Ovary (tissue), 10 donors: Measurements from ENCODE around the gene OPN1MW3. TPM values are rescaled to one million over a fixed set of nuclear protein-coding genes. Genes with fewer than 3 reads are reported as not detected.
"Not testable (repeated sequence)": the region's sequence is repeated elsewhere in the genome, so short reads cannot be mapped to it uniquely, and the experiment has no call there.

ENCODE experiments used
- DNase-seq, 5 donors: peaks; one replicate each; pipeline ENCODE4 v3.0.0-alpha.2; 2019 to 2020
- H3K27ac ChIP-seq, 2 donors: fragments of 200-600 bp; one replicate each; pipeline versions ENCODE4 v1.5.1 to v1.8.0; 2019 to 2022
- H3K27me3 ChIP-seq: fragments of 200-600 bp; one replicate; pipeline ENCODE4 v1.8.0; 2022
- H3K36me3 ChIP-seq: fragments of 200-600 bp; sonication (generic); one replicate; pipeline ENCODE4 v1.5.1; 2019
- H3K4me1 ChIP-seq: one replicate; pipeline ENCODE4 v1.8.1; 2013; ENCODE audit warnings: mild to moderate bottlenecking, moderate library complexity; ENCODE audit not compliant: insufficient read depth
- H3K4me3 ChIP-seq: fragments of 200-600 bp; sonication (generic); one replicate; pipeline ENCODE4 v1.5.1; 2017
- H3K9me3 ChIP-seq, 2 donors: fragments of 200-600 bp in 1 of 2; sonication (generic) in 1 of 2; one replicate each; pipeline versions ENCODE4 v1.5.1 to v1.8.1; 2013 to 2019; ENCODE audit warnings: mild to moderate bottlenecking in 1 of 2, moderate library complexity in 1 of 2
- WGBS, 3 donors: extraction: QIAGEN DNeasy Blood & Tissue Kit in 1 of 3; methylation state at CpG; one replicate each; pipeline versions ENCODE4 v1.1.5 to v1.1.7; 2013 to 2017; 5-methylcytosine and 5-hydroxymethylcytosine counted together
- intact Hi-C, 4 donors: fragments of 100-400 bp; cut with DNase I; formaldehyde crosslinking; loops; one replicate each; pipeline versions ENCODE4 v1.11.0 to v1.15.1; 2022 to 2023
- long read RNA-seq, 3 donors: library from polyadenylated mRNA in 2 of 3; unstranded in 2 of 3; transcript quantifications; one replicate each; pipeline ENCODE4 v2.0.0 and lab custom pipeline, GENCODE V29; 2021 to 2026
- polyA plus RNA-seq, 2 donors: library from polyadenylated mRNA; stranded (reverse); fragments of 200-250 nt in 1 of 2; fragments of 350-450 nt in 1 of 2; fragmentation: Illumina TruSeq in 1 of 2; extraction: RNeasy Lipid Tissue Mini Kit (QIAGEN cat#74804) in 1 of 2; gene quantifications; one replicate each; pipeline ENCODE4 v1.2.3, GENCODE V29; 2013 to 2014
- total RNA-seq, 7 donors: library from RNA; depleted of rRNA in 2 of 7; stranded (reverse); fragments of >200 nt in 2 of 7; fragmentation: NEBNext Ultra II Directional in 3 of 7; extraction: Animal tissue kit (Norgen Biotek cat#: 25700) in 3 of 7; gene quantifications; one replicate each; pipeline versions ENCODE4 v1.1.0 to v1.2.4, GENCODE V29; 2016 to 2023
- donor health status: DM: no; HTN: no; CAD: no; lungs with moderate emphysema.
- donor health status: DM: no; HTN: no; CAD: no.
- donor health status: Bipolar disorder and iron deficiency.
- donor health status: DM: yes; HTN: yes; CAD: no.
- donor health status: DM: no; HTN: no; CAD: no.
- donor health status: DM: yes; HTN: yes; CAD: no.

OPN1MW3 gene
- total RNA-seq: not detected
- not detected for polyA plus RNA-seq
- long read RNA-seq, donor 1: 0 reads
- long read RNA-seq, donor 2: 0 reads
- long read RNA-seq, donor 3: 0 reads

DNA sequence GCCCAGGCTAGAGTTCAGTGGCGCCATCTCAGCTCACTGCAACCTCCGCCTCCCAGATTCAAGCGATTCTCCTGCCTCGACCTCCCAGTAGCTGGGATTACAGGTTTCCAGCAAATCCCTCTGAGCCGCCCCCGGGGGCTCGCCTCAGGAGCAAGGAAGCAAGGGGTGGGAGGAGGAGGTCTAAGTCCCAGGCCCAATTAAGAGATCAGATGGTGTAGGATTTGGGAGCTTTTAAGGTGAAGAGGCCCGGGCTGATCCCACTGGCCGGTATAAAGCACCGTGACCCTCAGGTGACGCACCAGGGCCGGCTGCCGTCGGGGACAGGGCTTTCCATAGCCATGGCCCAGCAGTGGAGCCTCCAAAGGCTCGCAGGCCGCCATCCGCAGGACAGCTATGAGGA is at the start of gene OPN1MW3:
OPN1MW3 (plus strand) TSS at position 301 of the 400 bp plus-strand sequence; CDS start at position 339, 38 bp downstream.
- H3K27ac ChIP-seq, intact Hi-C loops, DNase-seq, H3K27me3 ChIP-seq, H3K4me3 ChIP-seq, H3K4me1 ChIP-seq, H3K36me3 ChIP-seq, H3K9me3 ChIP-seq: not testable (repeated sequence)
- no CpG with 5 or more reads among the region's 17 CpGs for WGBS, 3 donors

DNA sequence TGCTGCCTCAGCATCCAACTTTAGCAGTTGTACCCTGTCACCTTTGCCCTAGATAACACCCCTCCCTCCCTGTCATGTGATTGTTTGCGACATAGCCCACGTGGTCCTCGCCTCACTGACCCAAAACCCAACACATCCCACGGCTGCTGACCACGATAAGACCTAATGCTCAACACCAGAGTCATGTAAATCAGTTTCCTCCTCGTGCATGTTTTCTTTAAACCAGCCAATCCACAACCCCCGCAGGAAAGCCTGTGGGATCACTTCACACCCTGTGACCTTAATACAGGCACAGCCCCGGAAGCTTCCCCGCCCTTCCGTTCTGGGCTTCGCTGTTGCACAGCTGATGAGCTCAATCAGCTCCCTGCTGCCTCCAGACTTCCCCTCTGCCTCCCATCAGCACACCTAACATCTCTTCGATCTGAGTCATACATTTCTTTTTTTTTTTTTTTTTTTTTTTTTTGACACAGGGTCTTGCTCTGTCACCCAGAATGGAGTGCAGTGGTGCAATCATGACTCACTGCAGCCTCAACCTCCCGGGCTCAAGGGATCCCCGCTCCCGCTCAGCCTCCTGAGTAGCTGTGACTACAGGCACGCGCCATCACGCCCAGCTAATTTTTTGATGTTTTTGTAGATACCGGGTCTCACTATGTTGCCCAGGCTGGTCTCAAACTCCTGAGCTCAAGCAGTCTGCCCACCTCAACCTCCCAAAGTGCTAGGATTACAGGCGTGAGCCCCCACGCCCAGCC is 47.5 kb upstream of the OPN1MW3 start:
- H3K27ac ChIP-seq, H3K4me3 ChIP-seq, H3K27me3 ChIP-seq, H3K36me3 ChIP-seq, intact Hi-C loops, H3K4me1 ChIP-seq, DNase-seq, H3K9me3 ChIP-seq: not testable (repeated sequence)
- WGBS, 3 donors: no CpG with 5 or more reads among the region's 21 CpGs

DNA sequence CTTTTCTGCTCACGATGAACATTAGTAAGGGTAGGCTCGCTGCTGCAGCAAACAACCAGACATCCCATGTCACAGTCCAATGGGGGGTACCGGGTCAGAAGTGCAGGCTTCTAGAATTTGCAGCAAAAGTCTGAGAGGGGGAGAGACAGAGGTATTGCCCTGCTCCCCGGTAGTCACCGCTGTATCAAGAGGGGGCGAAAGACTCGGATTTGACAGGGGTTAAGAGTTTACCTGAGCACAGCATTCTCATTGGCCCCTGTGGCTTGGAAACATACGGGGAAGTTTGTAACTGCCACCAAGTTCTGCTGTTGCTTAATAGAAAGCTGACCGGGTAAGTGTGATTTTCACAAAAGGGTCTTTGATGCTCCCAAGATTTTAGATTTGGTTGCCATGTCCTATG is 46.3 kb upstream of the OPN1MW3 start:
- H3K27me3 ChIP-seq, H3K36me3 ChIP-seq, H3K27ac ChIP-seq, H3K4me1 ChIP-seq, H3K9me3 ChIP-seq, intact Hi-C loops, H3K4me3 ChIP-seq: not testable (repeated sequence)
- 82 to 89% (median 85%) methylated on average over 5 to 7 of the region's 9 CpGs for WGBS, 3 donors
- DNase-seq: peak in 2 of 5 donors; percentile 0 to 4

DNA sequence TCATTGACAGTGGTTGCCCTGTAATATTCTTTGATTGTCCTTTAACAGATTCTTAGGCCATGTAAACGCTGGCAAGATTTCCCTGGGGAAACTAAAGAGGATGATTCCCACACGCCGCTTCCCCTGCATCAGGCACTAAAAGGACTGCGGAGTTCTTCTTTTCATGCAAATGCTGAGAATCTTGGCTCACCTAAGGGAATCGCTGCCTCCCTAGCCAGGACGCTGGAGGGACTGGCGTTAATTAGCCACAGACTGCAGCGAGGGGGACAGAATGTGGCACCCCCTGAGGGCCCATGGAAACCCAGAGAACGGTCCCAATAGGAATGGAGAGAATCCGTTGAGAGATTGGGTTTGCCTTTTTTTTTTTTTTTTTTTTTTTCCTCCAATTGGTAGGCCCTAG is 45.9 kb upstream of the OPN1MW3 start:
- H3K27me3 ChIP-seq, H3K9me3 ChIP-seq, intact Hi-C loops, H3K4me1 ChIP-seq, H3K4me3 ChIP-seq, DNase-seq, H3K27ac ChIP-seq, H3K36me3 ChIP-seq: not testable (repeated sequence)
- no CpG with 5 or more reads among the region's 10 CpGs for WGBS, 3 donors

DNA sequence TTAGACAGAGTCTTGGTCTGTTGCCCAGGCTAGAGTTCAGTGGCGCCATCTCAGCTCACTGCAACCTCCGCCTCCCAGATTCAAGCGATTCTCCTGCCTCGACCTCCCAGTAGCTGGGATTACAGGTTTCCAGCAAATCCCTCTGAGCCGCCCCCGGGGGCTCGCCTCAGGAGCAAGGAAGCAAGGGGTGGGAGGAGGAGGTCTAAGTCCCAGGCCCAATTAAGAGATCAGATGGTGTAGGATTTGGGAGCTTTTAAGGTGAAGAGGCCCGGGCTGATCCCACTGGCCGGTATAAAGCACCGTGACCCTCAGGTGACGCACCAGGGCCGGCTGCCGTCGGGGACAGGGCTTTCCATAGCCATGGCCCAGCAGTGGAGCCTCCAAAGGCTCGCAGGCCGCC is 37.9 kb upstream of the OPN1MW3 start, which contains the start of gene OPN1MW2:
OPN1MW2 (plus strand) TSS at position 301 of the 400 bp plus-strand sequence; CDS start at position 361, 60 bp downstream.
- DNase-seq, intact Hi-C loops, H3K4me1 ChIP-seq, H3K27ac ChIP-seq, H3K27me3 ChIP-seq, H3K36me3 ChIP-seq, H3K4me3 ChIP-seq, H3K9me3 ChIP-seq: not testable (repeated sequence)
- WGBS, 3 donors: no CpG with 5 or more reads among the region's 16 CpGs

DNA sequence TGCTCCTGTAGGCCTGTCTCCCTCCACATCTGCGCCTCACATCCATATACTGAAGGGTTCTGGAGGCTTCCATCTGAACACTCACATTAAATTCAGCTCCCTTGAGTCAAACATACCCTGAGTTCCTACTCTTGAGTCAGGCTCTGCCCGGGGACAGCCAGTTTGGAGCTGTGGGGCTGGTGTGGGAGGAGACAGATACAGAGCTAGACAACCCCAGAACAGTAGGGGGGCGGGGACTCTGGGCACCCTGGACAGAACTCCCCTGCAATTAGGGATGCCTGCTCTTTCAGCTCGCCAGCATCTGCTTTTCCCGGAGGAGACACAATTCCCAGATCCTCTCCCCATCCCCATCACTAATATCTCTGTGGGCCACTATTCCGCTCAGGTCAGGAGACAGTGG is 32.1 kb upstream of the OPN1MW3 start:
- not testable (repeated sequence) for DNase-seq

DNA sequence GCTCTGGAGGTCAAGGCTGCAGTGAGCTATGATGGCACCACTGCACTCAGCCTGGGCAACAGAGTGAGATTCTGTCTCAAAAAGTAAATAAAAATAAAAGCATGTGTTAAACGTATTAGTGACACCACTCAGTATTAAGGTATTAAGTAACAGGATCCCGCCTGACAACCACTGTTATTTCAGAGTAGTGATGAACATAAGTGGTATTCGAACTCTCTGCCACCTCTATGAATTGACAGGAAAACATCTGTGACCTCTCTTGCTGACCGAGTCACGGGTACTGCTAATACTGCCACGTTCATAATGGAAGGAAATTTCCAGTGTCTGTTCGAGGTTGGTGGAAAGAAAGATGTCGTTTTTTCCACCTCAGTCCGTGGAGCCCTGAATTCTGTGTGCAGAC is 30.7 kb upstream of the OPN1MW3 start:
- H3K27me3 ChIP-seq, H3K9me3 ChIP-seq, H3K4me3 ChIP-seq, H3K4me1 ChIP-seq, H3K27ac ChIP-seq, intact Hi-C loops, H3K36me3 ChIP-seq, DNase-seq: not testable (repeated sequence)
- WGBS, 3 donors: no CpG with 5 or more reads among the region's 9 CpGs

More for the DNA sequence above, 32.1 kb upstream of the OPN1MW3 start:
- H3K36me3 ChIP-seq, intact Hi-C loops, H3K27ac ChIP-seq, H3K9me3 ChIP-seq, H3K4me3 ChIP-seq, H3K27me3 ChIP-seq, H3K4me1 ChIP-seq: not testable (repeated sequence)
- no CpG with 5 or more reads among the region's 6 CpGs for WGBS, 3 donors

DNA sequence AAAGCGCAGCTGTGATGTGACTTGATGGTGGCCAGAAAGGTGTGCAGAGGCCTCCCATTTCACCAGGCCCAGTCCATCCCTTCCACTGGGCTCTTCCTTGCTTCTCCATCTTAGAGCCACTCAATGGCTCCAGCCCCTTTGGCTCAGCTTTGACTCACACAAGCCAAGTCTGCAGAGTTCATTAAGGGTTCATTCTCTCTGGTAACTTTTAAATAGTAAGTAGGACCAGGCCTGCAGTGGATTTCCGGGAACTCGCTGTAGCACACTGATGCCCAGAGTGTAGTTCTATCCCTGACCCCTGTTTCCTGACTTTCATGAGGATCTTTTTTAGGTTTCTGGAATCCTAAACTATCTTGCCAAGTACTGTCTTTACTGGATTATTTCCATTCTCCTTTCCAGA is 25.9 kb upstream of the OPN1MW3 start:
- H3K4me1 ChIP-seq, H3K36me3 ChIP-seq, intact Hi-C loops, H3K27ac ChIP-seq, DNase-seq, H3K4me3 ChIP-seq, H3K27me3 ChIP-seq, H3K9me3 ChIP-seq: not testable (repeated sequence)
- WGBS, 3 donors: no CpG with 5 or more reads among the region's 3 CpGs

DNA sequence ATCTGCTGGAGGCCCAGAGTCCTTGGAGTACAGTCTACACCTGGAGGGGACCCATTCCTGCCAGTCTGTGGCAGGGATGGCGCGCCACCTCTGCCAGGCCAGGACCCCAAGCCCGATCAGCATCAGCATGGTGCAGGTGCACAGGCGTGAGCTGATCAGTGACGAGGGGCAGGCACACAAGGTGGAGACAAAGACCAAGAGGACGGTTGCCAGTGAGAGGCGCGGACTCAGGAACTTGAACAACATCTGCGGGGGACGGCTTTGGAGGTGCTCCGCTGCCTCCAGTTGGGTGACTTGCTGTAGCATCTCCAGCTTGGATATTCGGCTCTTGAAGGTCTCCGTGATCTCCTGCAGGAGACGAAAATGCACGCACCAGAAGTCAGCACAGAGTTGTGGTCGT is 23.8 kb upstream of the OPN1MW3 start:
- intact Hi-C loops, DNase-seq, H3K4me1 ChIP-seq, H3K9me3 ChIP-seq, H3K27ac ChIP-seq, H3K4me3 ChIP-seq, H3K36me3 ChIP-seq, H3K27me3 ChIP-seq: not testable (repeated sequence)
- WGBS, 3 donors: no CpG with 5 or more reads among the region's 16 CpGs

DNA sequence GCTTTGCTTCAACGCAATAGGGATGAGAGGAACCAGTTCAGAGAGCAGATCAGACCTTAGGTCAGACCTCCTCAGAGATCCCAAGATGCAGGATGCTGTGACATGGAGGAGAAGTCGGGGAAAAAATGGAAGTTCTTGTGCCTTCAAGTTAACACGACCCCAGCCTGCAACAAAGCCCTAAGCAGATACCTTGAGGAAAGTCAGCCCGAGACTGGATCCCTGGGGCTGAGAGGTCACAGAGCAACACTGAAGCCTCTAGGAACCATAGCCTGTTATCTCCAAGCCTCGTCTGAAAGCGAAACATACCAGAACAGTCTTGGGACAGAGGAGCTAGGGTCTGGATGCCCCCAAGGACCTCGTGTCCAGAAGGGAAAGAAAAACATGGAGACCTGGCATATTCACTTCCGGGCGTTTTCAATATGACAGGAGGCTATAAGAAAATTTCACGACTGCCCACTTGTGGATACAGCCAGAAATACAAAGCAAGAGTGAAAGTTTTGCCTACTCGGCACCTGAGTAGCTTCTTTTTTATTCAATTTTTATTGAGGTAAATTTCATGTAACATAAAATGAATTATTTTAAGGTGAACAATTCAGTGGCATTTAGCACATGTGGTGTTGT is 18.3 kb upstream of the OPN1MW3 start:
- intact Hi-C loops, DNase-seq: not testable (repeated sequence)
- WGBS, 3 donors: 75 to 82% methylated on average over 1 to 8 of the region's 11 CpGs; no CpG with 5 or more reads in 1 of the 3 donors

DNA sequence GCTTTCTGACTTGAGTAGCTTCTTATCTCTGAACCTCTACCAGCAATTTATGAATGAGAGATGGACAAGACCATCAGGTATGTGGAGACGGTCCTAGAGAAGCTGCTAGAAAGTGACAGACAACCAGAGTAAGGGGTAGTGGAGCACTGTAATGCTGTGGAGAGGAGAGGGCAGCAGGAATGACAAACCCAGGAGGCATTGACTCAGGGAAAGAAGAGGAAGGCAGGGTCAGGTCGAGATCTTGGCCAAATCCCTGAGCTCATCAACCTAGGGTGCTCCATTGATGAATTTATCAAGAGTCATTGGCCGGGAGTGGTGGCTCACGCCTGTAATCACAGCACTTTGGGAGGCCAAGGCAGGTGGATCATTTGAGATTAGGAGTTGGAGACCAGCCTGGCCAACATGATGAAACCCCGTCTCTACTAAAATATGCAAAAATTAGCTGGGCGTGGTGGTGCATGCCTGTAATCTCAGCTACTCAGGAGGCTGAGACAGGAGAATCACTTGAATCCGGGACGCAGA is 17.3 kb upstream of the OPN1MW3 start:
- 77 to 83% (median 79%) methylated on average over 6 to 8 of the region's 8 CpGs for WGBS, 3 donors
- DNase-seq: peak in 2 of 5 donors; percentile 12 to 16
- H3K4me3 ChIP-seq, H3K27ac ChIP-seq, H3K9me3 ChIP-seq, intact Hi-C loops, H3K36me3 ChIP-seq, H3K4me1 ChIP-seq, H3K27me3 ChIP-seq: not testable (repeated sequence)

More for the DNA sequence above, 18.3 kb upstream of the OPN1MW3 start:
- not testable (repeated sequence) for H3K4me3 ChIP-seq, H3K36me3 ChIP-seq, H3K27me3 ChIP-seq, H3K27ac ChIP-seq, H3K4me1 ChIP-seq, H3K9me3 ChIP-seq
